HCEC 1CT (cell line): Measurements from ENCODE around the gene KRT8.
"Not testable (repeated sequence)": the region's sequence is repeated elsewhere in the genome, so short reads cannot be mapped to it uniquely, and the experiment has no call there.

ENCODE experiments used
- DNase-seq: peaks from one replicate; pipeline ENCODE4 v3.0.0-alpha.2; 2017

Gene KRT8

GRCh38 chr12:52873832-52874572 is 30.9 kb downstream of the KRT8 start:
- DNase-seq, result peak; percentile 84

DNA sequence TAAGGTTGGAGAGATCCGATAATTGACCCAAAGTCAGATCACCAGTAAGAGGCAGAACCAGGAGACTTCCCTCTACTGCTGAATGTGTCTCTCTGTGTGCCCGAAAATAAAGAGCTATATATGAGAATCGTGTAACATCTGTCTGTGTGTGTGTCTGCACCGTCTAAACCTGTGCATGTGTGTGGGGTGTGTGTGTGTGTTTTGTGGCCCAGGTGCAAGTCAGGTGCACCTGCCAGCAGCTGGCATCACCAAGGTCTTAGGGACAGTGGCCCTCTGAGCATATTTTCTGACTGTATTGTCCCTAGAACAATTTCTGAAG is 31.4 kb downstream of the KRT8 start:
- no peak for DNase-seq

GRCh38 chr12:52872644-52873389 is 32.1 kb downstream of the KRT8 start:
- DNase-seq, result no peak

DNA sequence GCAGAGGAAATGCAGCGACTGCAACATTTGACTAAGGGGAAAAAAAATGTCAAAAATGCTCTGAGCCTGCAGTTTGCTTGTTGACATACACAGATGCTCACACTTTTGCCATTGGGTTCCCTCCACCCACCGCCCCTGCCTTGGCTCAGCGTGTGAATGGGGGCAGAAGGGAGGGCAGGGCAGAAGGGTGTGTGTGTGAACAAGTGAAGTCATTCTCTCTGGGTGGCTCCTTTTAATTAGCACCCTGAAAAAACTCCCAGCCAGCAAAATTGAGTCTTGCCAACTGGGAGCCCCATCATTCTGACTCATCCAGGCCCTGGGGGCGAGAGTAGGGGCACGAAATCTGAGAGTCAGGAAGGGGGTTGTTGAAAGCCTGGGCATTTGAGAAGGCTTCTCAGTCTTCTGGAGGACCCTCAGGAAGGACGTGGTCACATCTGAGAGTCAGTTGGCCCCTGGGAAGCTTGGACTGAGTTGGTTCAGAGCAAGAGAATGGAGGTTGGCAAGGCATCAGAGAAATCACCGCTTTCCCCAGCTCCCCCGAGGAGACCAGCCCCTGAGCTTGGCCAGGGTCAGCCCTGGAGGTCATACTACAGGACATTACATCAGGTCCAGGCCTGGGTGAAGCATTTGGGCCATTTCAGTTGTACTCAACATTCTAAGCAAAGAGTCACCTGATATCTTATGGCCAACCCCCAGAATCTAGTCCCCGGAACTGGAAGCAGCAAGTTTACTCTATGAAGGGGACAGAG is 33.4 kb downstream of the KRT8 start:
- peak; percentile 69 for DNase-seq

DNA sequence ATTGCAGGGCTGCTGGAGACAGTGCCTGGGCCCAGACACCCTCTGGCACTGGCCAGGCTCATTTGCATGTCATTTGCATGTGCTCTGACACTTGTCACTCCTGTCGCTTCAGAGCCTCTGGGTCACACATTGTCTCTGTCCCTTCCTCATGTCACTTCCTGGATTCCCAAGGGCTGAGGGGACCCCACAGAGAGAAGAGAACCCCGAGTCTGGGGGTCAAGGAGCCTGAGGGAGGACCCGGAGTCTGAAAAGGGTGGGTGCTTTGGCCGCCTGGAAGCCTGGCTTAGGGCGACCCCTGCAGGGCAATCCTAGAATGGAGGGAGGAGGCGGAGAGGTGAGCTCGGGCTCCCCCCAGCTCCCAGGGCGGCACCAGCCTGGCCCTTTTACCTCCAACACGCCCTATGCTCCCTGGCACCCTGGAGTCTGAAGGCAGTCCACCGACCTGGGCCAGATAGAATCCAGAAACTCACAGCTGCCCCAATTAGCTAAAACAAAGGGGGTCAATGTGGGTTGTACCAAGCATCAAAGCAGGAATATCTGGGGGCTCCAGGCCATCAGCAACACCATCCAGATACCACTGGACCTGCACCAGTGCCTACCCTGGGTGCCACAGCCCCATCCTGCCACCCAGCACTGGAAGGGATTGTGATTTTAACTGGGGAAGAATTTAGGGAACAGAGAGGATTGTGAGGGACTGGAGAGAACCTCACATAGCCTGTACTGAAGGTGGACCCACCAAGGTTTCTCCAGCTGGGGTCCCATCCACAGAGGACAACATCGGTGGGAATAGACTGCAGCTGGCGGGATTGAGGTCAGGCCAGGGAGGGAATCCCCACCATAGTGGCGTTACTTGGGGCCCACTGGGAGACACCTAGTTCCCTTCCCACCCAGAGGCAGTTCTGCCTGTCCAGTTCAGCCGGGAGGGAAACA is 34.2 kb downstream of the KRT8 start:
- peak; percentile 17 for DNase-seq

DNA sequence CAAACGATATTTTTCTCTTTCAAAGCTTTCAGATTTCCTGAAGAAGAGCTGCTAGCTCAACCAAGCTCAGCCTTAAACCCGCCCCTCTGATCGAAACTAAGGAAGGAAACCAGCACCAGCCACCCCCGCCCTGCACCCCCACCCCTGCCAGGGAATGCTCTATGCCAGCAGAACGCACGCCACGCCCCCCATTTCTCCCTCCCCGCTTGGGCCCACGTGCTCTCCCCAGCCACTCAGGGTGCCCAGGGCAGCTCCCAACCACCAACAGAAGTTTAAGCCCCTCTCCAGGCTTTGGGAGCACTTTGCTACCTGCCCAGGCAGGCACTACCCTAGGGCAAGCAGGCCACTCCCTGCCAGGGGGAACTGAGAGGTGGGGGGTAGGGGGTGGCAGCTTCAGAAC is 37.2 kb downstream of the KRT8 start:
- DNase-seq, result no peak

GRCh38 chr12:52867152-52867551 is 37.7 kb downstream of the KRT8 start:
- no peak for DNase-seq

DNA sequence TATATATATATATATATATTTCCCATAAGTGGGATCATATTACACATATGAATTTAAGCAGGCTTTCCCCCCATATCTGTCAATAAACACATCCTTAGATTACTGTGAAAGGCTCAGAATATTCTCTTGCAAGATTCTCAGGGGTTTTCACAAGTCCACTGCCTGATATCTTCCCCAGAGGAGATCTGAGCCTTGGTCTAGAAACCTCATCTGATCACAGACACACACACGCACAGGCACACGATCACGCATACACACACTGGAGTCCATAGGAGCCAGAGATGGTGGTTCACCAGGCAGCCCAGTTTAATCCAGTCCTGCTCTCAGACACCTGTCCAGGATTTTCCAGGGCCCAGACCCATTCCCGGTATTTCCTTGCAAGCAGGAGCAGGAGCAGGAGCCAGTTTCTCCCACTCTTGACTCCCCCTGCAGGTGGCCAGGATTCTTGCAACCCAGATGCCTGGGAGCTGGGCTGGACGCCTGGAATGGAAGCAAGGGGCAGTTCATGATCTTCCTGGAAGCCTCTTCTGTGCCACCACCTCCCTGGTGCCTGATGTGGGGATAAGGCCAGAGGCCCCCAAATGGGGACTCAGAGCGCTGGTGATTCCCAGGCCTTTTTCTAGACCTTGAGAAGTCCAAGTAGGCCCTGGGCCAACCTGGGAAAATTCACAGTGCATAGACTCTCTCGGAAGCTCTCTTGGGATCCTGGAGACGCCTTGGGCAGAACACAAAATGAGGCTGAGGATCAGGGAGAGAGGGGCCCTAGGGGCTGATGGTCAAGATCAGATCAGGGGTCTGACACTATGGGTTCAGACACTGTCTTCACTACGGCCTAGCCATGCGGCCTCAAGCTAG is 39.6 kb downstream of the KRT8 start:
- DNase-seq, result peak; percentile 45

DNA sequence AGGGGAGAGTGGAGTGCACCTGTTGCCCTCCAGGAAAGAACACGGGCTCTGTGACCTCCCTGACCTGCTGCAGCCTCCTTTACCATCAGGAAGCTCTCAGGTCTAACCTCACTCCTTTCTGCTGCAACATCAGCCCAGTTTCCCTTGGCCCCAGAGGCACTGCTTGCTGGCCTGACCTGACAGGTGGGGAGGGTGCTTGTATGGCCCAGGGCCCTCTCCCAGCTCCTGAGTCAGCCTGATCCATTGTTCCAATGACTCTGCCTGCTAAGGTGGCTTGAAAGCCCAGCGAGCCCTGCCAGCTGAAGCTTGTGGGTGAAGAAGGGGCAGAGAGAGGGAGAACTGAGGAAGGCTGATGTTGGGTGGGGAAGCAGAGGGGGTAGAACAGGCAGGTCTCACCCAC is 42.9 kb downstream of the KRT8 start:
- DNase-seq, result no peak

DNA sequence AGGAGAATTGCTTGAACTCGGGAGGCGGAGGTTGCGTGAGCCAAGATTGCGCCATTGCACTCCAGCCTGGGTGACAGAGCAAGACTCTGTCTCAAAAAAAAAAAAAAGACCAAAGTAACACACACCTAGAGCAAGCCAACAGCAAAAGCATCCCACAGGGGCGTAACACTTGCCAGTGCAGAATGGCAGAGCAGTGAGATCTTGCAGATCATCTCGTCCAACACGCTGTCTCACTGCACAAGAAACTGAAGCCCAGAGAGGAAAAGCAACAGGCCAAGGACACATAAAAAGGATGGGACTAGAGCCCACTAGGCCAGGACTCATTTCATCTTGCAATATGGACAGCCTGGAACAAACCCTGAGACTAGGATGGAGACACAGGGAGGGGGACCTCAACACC is 43.4 kb downstream of the KRT8 start:
- DNase-seq, result no peak

GRCh38 chr12:52860102-52860823 is 44.6 kb downstream of the KRT8 start:
- DNase-seq, result no peak

DNA sequence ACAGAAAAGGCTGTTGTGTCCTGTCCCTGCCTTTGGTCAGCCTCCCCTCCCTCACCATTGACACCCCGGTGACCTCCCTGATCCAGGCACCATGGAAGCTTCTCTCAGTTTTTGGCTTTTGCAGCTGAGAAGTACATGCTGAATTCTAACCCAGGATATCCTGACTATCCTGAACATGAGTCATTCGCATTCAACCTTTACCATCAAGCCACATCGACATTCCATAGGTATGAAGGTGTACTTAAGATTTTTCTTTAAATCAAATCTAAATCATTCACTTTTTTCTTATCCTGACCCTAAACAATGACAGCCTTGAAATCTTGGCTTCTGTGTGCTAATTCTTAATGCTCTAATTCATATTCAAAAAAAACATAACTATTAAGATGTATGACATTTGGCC is 47.4 kb downstream of the KRT8 start:
- DNase-seq, result no peak

- DNase-seq, result no peak
These were observed 48.1 kb downstream of the KRT8 start for GRCh38 chr12:52856787-52857186.

DNA sequence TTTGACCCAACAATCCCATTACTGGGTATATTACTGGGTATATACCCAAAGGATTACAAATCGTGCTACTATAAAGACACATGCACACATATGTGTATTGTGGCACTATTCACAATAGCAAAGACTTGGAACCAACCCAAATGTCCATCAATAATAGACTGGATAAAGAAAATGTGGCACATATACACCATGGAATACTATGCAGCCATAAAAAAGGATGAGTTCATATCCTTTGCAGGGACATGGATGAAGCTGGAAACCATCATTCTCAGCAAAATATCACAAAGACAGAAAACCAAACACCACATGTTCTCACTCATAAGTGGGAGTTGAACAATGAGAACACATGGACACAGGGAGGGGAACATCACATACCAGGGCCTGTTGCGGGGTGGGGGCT is 48.8 kb downstream of the KRT8 start:
- DNase-seq, result not testable (repeated sequence)

GRCh38 chr12:52851787-52852186 is 53.1 kb downstream of the KRT8 start:
- no peak for DNase-seq

DNA sequence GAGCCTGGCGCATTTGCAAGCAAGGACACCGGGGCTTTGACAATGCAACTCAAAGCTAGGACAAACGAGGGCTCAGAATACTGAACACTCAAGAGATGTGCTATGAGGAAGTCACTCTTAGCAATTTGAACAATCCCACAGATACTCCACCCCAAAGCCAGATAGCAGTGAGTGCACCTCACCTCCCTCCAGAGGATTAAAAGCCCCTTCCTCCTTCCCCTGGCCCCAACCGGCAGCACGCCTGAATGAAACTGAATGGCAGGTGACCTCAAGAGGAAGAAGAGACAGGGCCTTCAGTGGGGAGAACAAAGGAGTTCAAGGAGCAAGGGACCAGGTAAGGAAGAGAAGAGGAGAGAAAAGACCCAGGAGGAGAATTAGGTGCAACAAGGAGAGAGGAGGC is 54.2 kb downstream of the KRT8 start:
- DNase-seq, result no peak

- no peak for DNase-seq
These were observed 55.4 kb downstream of the KRT8 start for GRCh38 chr12:52849511-52849910.

GRCh38 chr12:52848661-52849255 is 56.1 kb downstream of the KRT8 start, which contains the start of gene KRT78:
Gene KRT78 (minus strand): TSS chr12:52848994. CDS start chr12:52848930, 64 bp downstream.
- DNase-seq, result no peak

DNA sequence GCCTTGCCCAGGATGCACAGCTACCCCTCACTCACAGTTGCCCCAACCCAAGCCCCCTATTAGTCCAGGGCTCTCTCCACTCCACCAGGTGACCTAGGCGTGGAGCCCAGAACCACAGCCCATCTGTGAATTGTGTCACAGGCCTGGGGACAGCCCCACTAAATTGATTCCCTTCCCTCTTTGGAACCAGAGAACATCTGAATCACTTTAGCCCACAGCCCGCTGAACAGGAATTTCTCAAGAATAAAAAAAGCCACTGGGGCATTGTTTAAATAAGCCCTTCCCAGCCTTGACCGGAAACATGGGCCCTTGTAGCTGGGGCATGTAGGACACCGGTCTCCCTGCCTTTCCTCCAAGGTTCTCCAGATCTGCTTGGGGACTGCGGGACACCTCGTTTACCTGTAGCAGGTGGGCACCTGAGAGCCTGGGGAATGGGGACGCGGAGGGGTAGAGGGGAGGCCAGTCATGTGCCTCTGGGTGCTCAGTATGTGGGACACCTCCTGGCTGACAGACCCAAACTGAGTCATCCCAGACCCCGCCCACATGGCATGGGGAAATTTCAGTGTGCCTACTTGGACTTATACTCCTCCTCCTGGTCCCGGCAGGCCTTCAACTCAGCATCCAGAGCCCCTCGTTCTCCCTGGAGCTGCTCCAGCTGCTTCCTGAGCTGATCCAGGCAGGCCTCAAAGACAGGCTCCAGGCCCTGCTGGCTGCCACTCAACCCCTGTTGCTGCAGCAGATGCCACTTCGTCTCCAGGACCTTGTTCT is 57.4 kb downstream of the KRT8 start:
- no peak for DNase-seq
